B cell (primary cell): ENCODE results near the gene MBTPS1. TPM values are rescaled to one million over a fixed set of nuclear protein-coding genes. Genes with fewer than 3 reads are reported as not detected.

Experiments
- ATAC-seq: fragments of 200-7000 bp; cut with Tn5 transposase; one replicate; pipeline ENCODE4 v1.10.0; 2021; ENCODE audit warnings: low read depth, mild to moderate bottlenecking, moderate number of reproducible peaks, moderate library complexity
- CTCF ChIA-PET: fragments of 350-600 bp; sonication (Branson Sonifier 250); formaldehyde crosslinking; loops from one replicate; lab custom pipeline; 2021; ENCODE audit warnings: antibody characterized with exemption, inconsistent platforms; lab: Charles Lee
- POLR2A ChIA-PET: fragments of 350-600 bp; sonication (Branson Sonifier 250); formaldehyde crosslinking; loops from one replicate; lab custom pipeline; 2021; ENCODE audit warnings: antibody characterized with exemption; lab: Charles Lee
- DNase-seq: peaks from one replicate; pipeline ENCODE4 v3.0.0; 2013
- H2AFZ ChIP-seq: 2 replicates; pipeline ENCODE4 v1.6.1; 2012; ENCODE audit warnings: mild to moderate bottlenecking, low read depth, low read length; ENCODE audit not compliant: insufficient read depth, poor library complexity, severe bottlenecking
- H3K27ac ChIP-seq, 2 donors: 1 replicate in 1 of 2; 2 replicates in 1 of 2; pipeline ENCODE4 v1.5.1; 2012 to 2013; ENCODE audit warnings: low read length in 2 of 2, mild to moderate bottlenecking in 2 of 2, moderate library complexity in 1 of 2
- H3K27me3 ChIP-seq, 4 experiments: fragments of 200-600 bp in 1 of 4; sonication (generic) in 1 of 4; replicated peaks in 1 of 4; 1 replicate in 2 of 4; 2 replicates in 2 of 4; pipeline versions ENCODE4 v1.6.1 to v1.7.0; 2013 to 2016; ENCODE audit warnings: low read length in 3 of 4, mild to moderate bottlenecking in 2 of 4, mixed read lengths in 1 of 4, moderate library complexity in 1 of 4; ENCODE audit not compliant: insufficient read depth in 4 of 4, control insufficient read depth in 3 of 4; ENCODE audit errors: control extremely low read depth in 1 of 4
- H3K36me3 ChIP-seq, 2 experiments: replicated peaks in 1 of 2; 1 replicate in 1 of 2; 2 replicates in 1 of 2; pipeline versions ENCODE4 v1.6.1 to v1.7.1; 2013; ENCODE audit warnings: low read length in 1 of 2; ENCODE audit not compliant: insufficient read depth in 2 of 2, control insufficient read depth in 1 of 2; ENCODE audit errors: control extremely low read depth in 1 of 2, extremely low read depth in 1 of 2
- H3K4me1 ChIP-seq, 2 donors: fragments of 200-600 bp in 1 of 2; sonication (generic) in 1 of 2; 1 replicate in 1 of 2; 2 replicates in 1 of 2; pipeline versions ENCODE4 v1.5.1 to v1.6.1; 2013 to 2017; ENCODE audit warnings: low read length in 2 of 2; ENCODE audit not compliant: control insufficient read depth in 2 of 2, insufficient read depth in 2 of 2
- H3K4me2 ChIP-seq: replicated peaks from 2 replicates; pipeline ENCODE3; 2012; ENCODE audit warnings: mild to moderate bottlenecking, low read depth, low read length; ENCODE audit not compliant: poor library complexity, severe bottlenecking
- H3K4me3 ChIP-seq, 5 experiments: fragments of 200-600 bp in 1 of 5; sonication (generic) in 1 of 5; 1 replicate in 3 of 5; 2 replicates in 2 of 5; pipeline versions ENCODE4 v1.5.1 to v1.7.0; 2011 to 2016; ENCODE audit warnings: low read length in 4 of 5, mild to moderate bottlenecking in 4 of 5, low read depth in 2 of 5, control low read depth in 1 of 5, moderate library complexity in 1 of 5; ENCODE audit not compliant: insufficient read depth in 1 of 5; ENCODE audit errors: control extremely low read depth in 1 of 5, extremely low read depth in 1 of 5
- H3K79me2 ChIP-seq: fragments of 200-600 bp; sonication (generic); one replicate; pipeline ENCODE4 v1.6.0; 2016; ENCODE audit warnings: low read length; ENCODE audit not compliant: control insufficient read depth, insufficient read depth
- H3K9ac ChIP-seq: fragments of 200-600 bp; sonication (generic); 2 replicates; pipeline ENCODE4 v1.6.1; 2017; ENCODE audit warnings: mild to moderate bottlenecking, low read length, moderate library complexity
- H3K9me3 ChIP-seq, 3 donors: one replicate each; pipeline versions ENCODE4 v1.6.1 to v1.7.1; 2013; ENCODE audit warnings: low read length in 2 of 3; ENCODE audit not compliant: control insufficient read depth in 2 of 3, insufficient read depth in 1 of 3; ENCODE audit errors: control extremely low read depth in 1 of 3
- H4K20me1 ChIP-seq: 2 replicates; pipeline ENCODE4 v1.6.0; 2012; ENCODE audit warnings: mild to moderate bottlenecking, low read length; ENCODE audit not compliant: insufficient read depth, control insufficient read depth, poor library complexity, severe bottlenecking
- H3K27ac Mint-ChIP-seq: one replicate; pipeline ENCODE4 v1.8.0; 2021; ENCODE audit warnings: mixed read lengths
- H3K27me3 Mint-ChIP-seq: one replicate; pipeline ENCODE4 v1.8.0; 2021; ENCODE audit warnings: mixed read lengths
- H3K4me1 Mint-ChIP-seq: one replicate; pipeline ENCODE4 v1.8.0; 2021; ENCODE audit warnings: mixed read lengths
- H3K4me3 Mint-ChIP-seq: one replicate; pipeline ENCODE4 v1.8.0; 2021; ENCODE audit warnings: mixed read lengths
- H3K9me3 Mint-ChIP-seq: one replicate; pipeline ENCODE4 v1.8.0; 2022; ENCODE audit warnings: mixed read lengths; ENCODE audit not compliant: insufficient read depth
- EZH2 ChIP-seq: IDR thresholded peaks from 2 replicates; pipeline ENCODE4 v1.6.1; 2012; ENCODE audit warnings: borderline replicate concordance, low read depth, mild to moderate bottlenecking, moderate library complexity, low read length; ENCODE audit not compliant: insufficient read depth, poor library complexity, severe bottlenecking
- WGBS: methylation state at CpG from one replicate; pipeline ENCODE4 v1.1.5; 2013; ENCODE audit warnings: missing lambda C conversion rate; ENCODE audit not compliant: insufficient coverage; 5-methylcytosine and 5-hydroxymethylcytosine counted together
- intact Hi-C: fragments of 100-400 bp; cut with micrococcal nuclease; formaldehyde crosslinking; loops from one replicate; pipeline ENCODE4 v1.10.0; 2022
- polyA plus RNA-seq: library from polyadenylated mRNA; depleted of rRNA; stranded (reverse); fragments of >200 nt; gene quantifications from 2 replicates; pipeline ENCODE4 v1.2.3, GENCODE V29; 2012
- total RNA-seq, 2 donors: library from RNA; stranded (reverse); fragments of 120-200 nt in 1 of 2; gene quantifications; 1 replicate in 1 of 2; 2 replicates in 1 of 2; pipeline versions ENCODE4 v1.2.3 to v1.2.4, GENCODE V29; 2013 to 2022
- TF ChIP-seq, protein P1 (sequence below): fragments of 200-600 bp; IDR thresholded peaks from one replicate; pipeline ENCODE4 v1.8.0; 2022; ENCODE audit warnings: antibody characterized with exemption, mild to moderate bottlenecking

The MBTPS1 gene
- total and polyA plus RNA-seq, 2 donors (not counting 1 experiment from before 2014, with no cell fraction given): 85.9 to 120 TPM

GRCh38 chr16:84038469-84038868 is 78.3 kb downstream of the MBTPS1 start:
- WGBS: 95% methylated on average over 5 of the region's 12 CpGs
- no peaks in the 10 kb centered on the region for H3K79me2 ChIP-seq
- no peaks in the 10 kb centered on the region for H3K4me1 ChIP-seq
- no peak for DNase-seq
- H3K9me3 ChIP-seq: peaks cover 0 to 11% (median 0%) of the 10 kb centered on the region in 3 donors
- Mint-ChIP-seq H3K4me1 (no peaks in the 10 kb centered on the region), H3K9me3 (peaks cover 3% of the 10 kb centered on the region), H3K27me3 (peaks cover 26% of the 10 kb centered on the region), H3K4me3 (no peak overlapping the region), H3K27ac (no peak overlapping the region)
- H4K20me1 ChIP-seq: no peaks in the 10 kb centered on the region
- no peak overlapping the region for H3K9ac ChIP-seq
- no peak overlapping the region for H3K4me3 ChIP-seq
- CTCF ChIA-PET: no interaction called here
- no peak overlapping the region for H2AFZ ChIP-seq
- H3K4me2 ChIP-seq: no peak overlapping the region
- POLR2A ChIA-PET: interaction anchor here (0.6 kb wide), 1 partner anchor 716 kb away, joined by 3 read pairs; no protein-coding TSS in a partner anchor
- no peak overlapping the region for H3K27ac ChIP-seq
- TF ChIP-seq EZH2: no peak
- TF ChIP-seq, protein P1, sequence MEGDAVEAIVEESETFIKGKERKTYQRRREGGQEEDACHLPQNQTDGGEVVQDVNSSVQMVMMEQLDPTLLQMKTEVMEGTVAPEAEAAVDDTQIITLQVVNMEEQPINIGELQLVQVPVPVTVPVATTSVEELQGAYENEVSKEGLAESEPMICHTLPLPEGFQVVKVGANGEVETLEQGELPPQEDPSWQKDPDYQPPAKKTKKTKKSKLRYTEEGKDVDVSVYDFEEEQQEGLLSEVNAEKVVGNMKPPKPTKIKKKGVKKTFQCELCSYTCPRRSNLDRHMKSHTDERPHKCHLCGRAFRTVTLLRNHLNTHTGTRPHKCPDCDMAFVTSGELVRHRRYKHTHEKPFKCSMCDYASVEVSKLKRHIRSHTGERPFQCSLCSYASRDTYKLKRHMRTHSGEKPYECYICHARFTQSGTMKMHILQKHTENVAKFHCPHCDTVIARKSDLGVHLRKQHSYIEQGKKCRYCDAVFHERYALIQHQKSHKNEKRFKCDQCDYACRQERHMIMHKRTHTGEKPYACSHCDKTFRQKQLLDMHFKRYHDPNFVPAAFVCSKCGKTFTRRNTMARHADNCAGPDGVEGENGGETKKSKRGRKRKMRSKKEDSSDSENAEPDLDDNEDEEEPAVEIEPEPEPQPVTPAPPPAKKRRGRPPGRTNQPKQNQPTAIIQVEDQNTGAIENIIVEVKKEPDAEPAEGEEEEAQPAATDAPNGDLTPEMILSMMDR: no peak
- no peaks in the 10 kb centered on the region for H3K36me3 ChIP-seq
- intact Hi-C loops: no loop called here
- ATAC-seq: no peak
- H3K27me3 ChIP-seq: peaks cover 0 to 13% (median under 1%) of the 10 kb centered on the region in 4 experiments

DNA sequence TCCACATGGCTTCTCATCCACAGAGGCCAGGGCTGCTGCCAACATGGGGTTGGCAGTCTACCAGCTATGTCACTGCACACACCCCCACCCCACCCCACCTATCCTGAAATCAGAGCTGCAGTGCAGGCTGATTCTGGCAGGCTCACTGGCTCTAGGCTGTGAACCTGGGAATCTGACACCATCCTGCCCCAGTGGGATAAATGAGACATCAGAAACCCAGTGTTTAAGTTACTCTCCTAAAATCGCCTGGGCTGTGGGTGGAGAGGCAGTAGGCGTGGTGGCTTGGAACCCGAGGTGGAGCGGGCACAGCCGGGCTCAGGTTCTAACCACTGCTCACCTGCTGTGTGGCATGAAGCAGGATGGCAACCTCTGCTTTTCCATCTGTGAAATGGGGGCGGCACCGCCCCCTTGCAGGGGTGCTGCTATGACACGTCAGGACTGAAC is 79.7 kb downstream of the MBTPS1 start:
- Mint-ChIP-seq H3K27me3 (peaks cover 18% of the 10 kb centered on the region), H3K27ac (no peak overlapping the region), H3K4me3 (no peak overlapping the region), H3K9me3 (peaks cover 3% of the 10 kb centered on the region), H3K4me1 (no peaks in the 10 kb centered on the region)
- Histone ChIP-seq H3K79me2 (no peaks in the 10 kb centered on the region), H3K4me3 (no peak overlapping the region), H3K4me1 (no peaks in the 10 kb centered on the region), H3K27ac (no peak overlapping the region), H4K20me1 (no peaks in the 10 kb centered on the region), H2AFZ (no peak overlapping the region), H3K36me3 (no peaks in the 10 kb centered on the region), H3K9me3 (peaks cover 0 to 11% (median 0%) of the 10 kb centered on the region in 3 donors), H3K9ac (no peak overlapping the region), H3K4me2 (no peak overlapping the region), H3K27me3 (peaks cover 0 to 3% (median 0%) of the 10 kb centered on the region in 4 experiments)
- intact Hi-C loops: no loop called here
- WGBS: 82% methylated on average over 8 of the region's 8 CpGs
- ChIA-PET POLR2A (no interaction called here), CTCF (no interaction called here)
- no peak for DNase-seq
- TF ChIP-seq, protein P1: no peak
- TF ChIP-seq EZH2: no peak
- ATAC-seq: no peak
